ENCODE results near the gene ZNF33B.
"Not testable (repeated sequence)": the region's sequence is repeated elsewhere in the genome, so short reads cannot be mapped to it uniquely, and the experiment has no call there.

Gene ZNF33B

GRCh38 chr10:42638055-42638820, at the start of gene ZNF33B:
ZNF33B (minus strand) TSS chr10:42638570; CDS start chr10:42636928, 1,642 bp downstream.
- peak; percentile 93 to 94 for DNase-seq

DNA sequence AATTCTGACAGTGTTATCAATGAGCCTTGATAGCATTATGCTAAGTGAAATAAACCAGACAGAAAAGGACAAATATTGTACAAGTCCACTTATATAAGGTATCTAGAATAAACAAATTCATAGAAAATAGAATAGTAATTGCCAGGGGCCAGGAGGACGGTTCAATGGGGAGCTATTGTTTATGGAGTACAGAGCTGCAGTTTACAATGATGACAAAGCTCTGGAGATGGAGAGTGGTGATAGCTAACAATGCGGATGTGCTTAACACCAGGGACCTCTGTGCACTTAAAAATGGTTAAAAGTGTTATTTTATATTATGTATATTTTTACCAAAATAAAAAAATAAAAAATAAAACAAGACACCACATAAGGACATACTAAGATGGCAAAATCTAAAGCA, 46.1 kb upstream of the ZNF33B start:
- DNase-seq, result no peak

GRCh38 chr10:42680267-42680666, 41.9 kb upstream of the ZNF33B start:
- no peak for DNase-seq

DNA sequence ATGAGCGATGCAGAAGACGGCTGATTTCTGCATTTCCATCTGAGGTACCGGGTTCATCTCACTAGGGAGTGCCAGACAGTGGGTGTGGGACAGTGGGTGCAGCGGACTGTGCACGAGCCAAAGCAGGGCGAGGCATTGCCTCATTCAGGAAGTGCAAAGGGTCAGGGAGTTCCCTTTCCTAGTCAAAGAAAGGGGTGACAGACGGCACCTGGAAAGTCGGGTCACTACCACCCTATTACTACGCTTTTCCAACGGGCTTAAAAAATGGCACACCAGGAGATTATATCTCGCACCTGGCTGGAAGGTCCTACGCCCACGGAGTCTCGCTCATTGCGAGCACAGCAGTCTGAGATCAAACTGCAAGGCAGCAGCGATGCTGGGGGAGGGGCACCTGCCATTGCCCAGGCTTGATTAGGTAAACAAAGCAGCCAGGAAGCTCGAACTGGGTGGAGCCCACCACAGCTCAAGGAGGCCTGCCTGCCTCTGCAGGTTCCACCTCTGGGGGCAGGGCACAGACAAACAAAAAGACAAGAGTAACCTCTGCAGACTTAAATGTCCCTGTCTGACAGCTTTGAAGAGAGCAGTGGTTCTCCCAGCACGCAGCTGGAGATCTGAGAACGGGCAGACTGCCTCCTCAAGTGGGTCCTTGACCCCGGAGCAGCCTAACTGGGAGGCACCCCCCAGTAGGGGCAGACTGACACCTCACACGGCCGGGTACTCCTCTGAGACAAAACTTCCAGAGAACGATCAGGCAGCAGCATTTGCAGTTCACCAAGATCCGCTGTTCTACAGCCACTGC, 27.0 kb upstream of the ZNF33B start:
- not testable (repeated sequence) for DNase-seq

DNA sequence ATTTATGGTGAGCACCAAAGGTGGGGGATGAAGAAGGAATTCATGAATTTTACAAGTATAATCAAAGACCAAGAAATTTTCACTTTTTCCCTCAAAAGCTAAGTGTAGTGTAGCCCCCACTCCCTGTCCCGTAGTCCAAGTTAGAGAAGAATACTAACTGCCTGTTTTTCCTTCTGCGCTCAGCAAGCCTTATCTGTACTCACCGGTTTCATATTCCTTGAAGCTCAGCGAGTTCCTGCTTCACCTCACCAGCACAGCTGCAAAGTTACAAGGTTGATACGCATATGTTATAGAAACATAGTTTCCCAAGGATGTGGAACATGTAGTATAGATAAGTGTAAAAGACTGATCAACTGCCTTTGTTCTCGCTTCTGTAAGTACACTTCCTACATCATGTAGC, 16.0 kb upstream of the ZNF33B start:
- no peak for DNase-seq

DNA sequence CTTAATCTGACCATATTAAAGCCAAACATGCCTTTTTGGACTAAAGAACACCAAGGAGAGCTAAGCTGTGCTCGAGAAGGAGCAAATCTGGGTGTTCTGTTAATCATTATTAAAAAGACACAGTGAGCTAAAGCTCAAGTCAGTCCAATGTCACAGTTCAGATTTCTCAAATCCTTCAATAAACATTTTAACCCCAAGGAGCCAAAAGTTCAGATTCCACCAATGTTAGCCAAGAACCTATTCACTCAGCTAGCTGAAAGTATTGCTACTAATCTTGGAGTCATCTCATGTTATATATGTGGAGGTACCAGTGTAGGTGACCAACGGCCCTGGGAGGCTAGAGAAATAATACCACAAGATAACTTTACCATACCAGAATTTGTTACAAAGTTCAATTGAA, 14.5 kb upstream of the ZNF33B start:
- no peak for DNase-seq

DNA sequence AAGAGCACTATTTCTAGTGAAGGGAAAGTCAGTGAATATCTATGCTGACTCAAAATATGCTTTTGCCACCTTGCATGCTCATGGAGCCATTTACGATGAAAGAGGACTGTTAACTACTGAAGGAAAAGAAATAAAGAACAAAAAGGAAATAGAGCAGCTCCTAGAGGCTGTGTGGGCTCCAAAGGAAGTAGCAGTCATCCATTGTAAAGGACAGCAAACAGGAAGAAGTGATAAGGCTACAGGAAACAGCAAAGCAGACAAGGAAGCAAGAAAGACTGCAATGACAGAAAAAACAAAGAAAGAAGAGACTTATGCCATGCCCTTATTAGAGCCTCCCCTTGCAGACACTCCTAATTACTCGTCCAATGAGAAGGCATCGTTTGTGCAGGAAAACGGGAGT, 12.0 kb upstream of the ZNF33B start:
- no peak for DNase-seq

DNA sequence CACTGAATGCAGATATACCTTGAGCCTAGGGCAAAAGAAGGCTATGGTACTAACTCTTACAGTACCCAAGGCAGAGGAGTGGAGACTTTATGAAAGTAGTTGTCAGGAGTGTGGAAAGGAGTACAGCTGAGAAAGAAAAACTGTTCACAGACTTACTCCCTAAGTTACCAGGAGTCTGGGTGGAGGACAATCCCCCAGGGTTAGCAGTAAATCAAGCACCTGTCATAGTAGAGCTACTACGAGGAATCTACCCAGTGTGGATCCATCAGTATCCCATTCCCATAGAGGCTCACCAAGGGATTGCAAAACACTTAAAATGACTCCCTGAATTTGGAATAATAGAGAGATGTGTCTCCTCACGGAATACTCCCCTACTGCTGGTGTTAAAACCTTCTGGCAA, 10.1 kb upstream of the ZNF33B start:
- DNase-seq, result no peak

DNA sequence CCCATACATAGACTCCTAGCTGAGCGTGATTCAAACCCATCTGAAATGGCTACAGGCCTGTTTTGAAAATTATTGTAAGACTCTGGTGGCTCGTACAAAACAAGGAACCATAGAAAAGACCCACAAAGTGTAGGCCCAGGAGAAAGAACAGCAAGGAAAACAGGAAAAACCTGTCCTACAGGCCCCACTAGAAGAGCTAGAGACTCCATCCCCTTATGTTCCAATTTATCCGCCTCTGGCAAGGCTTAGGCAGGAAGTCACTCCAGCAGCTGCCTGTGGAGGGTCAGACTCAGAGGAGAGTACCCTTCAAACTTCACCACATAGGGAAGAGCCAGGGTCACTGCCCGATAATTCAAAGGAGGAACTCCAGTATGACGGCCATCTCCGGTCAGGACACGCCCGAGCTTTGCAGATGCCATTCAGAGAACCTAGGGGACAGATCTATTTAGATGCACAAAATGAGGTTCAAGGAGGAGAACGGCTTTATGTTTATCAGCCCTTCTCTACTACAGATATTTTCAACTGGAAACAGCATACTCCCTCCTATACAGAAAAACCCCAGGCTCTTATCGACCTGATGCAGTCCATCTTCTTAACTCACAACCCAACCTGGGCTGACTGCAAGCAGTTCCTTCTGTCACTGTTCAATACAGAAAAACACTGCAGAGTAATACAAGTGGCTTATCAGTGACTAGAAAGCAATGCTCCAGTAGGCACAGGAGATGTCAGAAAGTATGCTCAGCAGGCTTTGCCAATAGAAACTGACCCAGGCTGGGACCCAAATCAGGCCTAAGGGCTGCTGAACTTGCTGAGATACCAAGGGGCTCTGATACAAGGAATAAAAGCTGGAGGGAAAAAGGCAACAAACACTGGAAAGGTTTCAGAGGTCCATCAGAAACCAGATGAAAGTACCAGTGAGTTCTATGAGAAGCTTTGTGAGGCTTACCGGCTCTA, 8.6 kb upstream of the ZNF33B start:
- DNase-seq, result no peak

DNA sequence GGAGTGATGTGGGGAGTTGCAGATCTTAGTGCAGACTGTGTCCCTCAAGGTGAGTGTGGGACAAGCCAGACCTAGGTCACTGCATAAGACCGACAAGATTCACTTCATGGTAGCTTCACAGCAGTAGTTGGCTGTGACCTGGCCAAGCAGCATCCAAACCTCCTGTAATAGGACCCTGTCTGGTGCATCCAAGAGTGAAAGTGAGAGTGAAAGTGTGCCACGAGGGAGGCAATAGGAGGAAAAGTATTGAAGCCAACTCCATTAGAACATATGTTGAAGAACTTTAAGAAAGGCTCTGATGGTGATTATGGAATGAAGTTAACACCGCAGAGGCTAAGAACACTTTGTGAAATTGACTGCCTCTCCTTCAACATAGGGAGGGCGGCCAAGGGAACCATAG, 7.8 kb upstream of the ZNF33B start:
- DNase-seq, result no peak

DNA sequence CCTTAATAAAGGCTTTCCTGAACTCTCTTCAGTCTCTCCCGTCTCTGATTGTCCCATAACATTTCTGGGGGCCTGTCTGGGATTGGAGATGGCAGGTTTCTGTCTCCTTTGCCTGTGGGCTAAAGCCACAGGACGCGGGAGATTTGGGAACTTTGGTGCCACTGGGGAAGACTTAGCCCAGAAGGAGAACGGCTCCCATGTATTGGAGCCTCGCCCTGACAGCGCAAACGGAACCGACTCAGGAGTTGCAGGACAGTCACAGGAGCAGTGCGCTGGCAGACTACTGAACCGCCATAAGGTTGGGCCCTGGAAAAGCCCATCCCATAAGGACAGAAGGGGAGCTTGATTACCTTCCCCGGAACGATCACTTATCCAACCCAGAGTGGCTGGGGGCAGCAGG, 7.1 kb upstream of the ZNF33B start:
- DNase-seq, result no peak

DNA sequence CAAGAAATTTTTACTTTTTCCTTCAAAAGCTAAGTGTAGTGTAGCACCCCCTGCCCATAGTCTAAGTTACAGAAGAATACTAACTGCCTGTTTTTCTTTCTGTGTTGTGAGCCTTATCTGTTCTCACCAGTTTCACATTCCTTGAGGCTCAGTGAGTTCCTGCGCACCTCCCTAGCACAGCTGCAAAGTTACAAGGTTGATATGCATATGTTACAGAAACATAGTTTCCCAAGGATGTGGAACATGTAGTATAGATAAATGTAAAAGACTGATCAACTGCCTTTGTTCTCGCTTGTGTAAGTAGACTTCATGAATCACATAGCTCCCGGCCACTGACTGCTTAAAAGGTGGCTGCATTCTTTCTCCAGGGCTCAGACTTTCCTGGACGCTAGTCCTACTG, 6.7 kb upstream of the ZNF33B start:
- DNase-seq, result no peak

GRCh38 chr10:42640610-42641229, 2.4 kb upstream of the ZNF33B start:
- DNase-seq, result no peak

DNA sequence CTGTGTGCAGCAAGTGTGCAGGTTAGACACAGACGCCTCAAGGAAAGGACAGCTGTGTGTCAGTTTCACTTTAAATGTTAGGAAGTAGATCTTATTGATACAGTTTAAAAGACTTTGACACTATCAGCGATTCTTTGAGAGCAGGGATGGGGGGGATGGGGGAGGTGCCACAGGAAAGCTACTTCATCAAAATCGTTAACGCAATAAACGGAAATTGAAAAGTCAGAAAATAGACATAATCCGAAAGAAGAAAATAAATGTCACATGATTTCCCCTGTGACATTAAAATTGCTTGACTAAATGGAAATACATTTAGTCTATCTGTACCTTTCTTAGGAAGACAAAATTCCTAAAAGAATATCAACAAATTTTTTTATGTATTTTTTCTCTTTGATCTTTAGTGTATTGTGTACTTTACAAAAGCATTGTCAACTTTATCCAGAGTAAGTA, 476 bp upstream of the ZNF33B start:
- peak in 1 of 2 donors; percentile 37 for DNase-seq

- DNase-seq, result peak in 1 of 2 donors; percentile 14
Observed at GRCh38 chr10:42637648-42638054, 719 bp downstream of the ZNF33B start.

DNA sequence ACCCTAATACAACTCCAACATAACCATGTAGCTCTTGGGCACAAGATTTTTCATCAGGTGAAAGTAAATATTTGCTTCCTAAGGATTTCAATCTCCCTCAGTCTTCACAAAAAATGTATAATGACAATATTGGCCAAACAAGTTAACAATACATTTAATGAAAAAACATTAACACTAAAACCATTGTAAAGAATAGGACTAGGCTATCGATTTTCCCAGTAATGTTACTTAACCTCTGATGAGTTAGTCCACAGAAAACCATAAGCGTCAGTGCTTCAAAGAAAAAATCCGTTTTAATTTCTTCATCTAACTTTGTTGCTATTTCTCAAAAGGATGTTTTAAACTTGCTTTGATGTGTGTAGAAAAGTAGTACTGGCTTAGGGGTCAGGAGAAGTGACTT, 1.2 kb downstream of the ZNF33B start:
- no peak for DNase-seq

DNA sequence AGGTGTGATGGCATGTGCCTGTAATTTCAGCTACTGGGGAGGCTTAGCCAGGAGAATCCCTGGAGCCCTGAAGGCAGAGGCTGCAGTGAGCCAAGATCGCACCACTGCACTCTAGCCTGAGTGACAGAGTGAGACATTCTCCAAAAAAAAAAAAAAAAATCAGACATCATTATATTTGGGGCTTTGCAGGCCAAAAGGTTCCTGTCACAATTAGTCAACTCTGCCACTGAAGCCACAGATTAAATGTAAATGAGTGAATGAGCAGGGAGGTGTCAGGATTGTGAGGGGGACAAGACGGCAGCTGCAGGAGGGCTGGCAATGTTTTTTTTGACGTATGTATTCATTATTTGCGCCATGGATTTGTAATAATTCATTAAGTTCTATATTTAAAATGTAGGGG, 3.3 kb downstream of the ZNF33B start:
- no peak for DNase-seq

- no peak for DNase-seq
Observed at GRCh38 chr10:42632564-42632963, 5.8 kb downstream of the ZNF33B start.

DNA sequence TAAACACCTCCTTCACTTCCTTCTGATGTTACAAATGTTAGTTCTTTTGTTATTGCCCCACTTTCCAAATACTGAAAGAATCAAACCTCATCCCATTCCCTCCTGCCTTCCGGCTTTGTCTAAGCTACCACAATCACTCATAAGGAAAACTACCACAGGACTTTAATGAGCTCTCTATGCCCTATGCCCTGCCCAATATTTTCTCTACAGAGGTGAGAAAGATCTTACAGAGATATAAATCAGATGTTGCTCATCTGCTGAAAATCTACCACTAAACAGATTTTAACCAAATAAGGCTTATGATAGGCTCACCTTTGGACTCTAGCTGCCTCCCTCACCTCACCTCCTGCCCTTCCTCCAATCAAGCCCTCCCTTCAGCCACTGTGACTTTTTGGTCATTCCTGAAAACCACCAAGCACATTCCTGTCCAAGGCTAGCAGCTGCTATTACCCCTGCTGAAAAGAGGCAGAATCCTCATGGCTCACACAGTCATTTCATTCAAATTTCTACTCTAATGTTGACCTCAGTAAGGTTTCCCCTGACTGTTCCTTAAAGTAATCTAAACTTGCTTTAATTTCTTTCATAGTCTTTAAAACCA, 7.7 kb downstream of the ZNF33B start:
- no peak for DNase-seq

DNA sequence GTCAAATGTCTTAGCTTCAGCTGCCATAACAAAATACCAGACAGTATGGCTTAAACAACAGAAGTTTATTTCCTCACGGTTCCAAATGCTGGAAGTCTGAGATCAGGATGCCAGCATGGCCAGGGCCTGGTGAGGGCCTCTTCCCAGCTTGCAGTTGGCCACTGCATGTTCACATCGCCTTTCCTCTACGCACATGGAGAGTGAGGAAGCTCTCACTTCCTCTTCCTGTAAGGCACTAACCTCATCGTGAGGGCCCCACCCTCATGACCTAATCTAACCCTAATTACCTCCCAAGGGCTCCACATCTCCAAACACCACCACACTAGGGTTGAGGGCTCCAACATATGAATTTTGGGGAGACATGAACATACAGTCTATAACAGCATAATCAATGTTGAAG, 14.4 kb downstream of the ZNF33B start:
- no peak for DNase-seq

- DNase-seq, result no peak
Observed at GRCh38 chr10:42618424-42618823, 19.9 kb downstream of the ZNF33B start.

GRCh38 chr10:42615419-42615818, 23.0 kb downstream of the ZNF33B start:
- no peak for DNase-seq
